ENCODE measurements around the gene SFXN5.
"Not testable (repeated sequence)": the region's sequence is repeated elsewhere in the genome, so short reads cannot be mapped to it uniquely, and the experiment has no call there.

SFXN5 gene

DNA sequence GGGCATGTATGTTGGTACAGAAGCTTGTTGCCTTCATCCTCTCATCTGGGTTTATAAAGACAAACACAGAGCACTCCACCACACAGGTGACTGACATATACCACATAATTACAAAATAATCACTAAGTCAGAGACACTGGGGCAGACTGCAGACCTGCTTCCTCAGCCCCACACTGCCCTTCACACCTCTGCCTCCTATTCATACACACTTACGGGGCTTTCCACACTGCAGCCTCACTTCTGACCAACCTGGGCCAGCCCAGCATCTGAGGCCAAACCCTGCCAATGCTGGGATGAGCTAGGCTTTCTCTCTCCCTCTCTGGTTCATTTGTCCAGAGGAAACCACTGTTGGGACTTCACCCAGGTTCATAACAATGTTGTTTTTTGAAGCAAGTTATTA, 149.7 kb downstream of the SFXN5 start:
- DNase-seq (ENCODE audit: low spot score) = no peak

DNA sequence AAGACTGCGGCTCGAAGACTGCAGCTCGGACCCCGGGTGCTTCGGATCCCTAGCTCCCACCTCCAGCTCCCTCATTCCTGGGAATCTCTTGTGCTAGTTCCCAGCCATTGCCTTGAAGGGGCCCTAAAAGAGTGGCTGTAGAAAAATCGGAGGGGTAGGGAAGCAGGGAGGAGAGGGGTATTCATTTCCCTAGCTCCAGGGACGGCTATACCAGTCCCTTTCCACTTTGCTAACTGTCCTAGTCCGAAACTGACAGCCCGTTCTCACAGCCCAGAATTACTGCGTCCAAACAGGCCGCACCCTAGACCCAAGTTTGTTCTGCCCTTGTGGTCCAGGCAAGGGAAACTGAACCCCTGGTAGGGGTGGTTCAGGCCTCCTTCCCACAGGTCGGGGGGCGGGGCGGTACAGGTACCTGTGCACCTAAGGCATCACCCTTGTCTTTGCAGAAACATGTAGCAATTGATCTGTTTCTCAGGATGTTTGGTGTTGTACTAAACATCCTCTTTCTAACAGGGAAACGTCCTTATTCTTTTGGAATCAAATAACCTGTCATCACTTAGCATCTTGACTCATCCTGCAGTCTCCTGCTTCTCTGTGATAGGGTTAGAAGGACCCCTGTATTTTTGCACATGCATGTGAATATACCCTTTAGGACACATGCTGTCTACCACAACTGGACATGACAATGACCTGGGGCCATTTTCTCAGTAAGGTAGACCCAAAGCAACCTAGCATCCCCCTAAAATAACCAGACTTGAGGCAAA, 150.2 kb downstream of the SFXN5 start:
- DNase-seq (ENCODE audit: low spot score) = no peak

DNA sequence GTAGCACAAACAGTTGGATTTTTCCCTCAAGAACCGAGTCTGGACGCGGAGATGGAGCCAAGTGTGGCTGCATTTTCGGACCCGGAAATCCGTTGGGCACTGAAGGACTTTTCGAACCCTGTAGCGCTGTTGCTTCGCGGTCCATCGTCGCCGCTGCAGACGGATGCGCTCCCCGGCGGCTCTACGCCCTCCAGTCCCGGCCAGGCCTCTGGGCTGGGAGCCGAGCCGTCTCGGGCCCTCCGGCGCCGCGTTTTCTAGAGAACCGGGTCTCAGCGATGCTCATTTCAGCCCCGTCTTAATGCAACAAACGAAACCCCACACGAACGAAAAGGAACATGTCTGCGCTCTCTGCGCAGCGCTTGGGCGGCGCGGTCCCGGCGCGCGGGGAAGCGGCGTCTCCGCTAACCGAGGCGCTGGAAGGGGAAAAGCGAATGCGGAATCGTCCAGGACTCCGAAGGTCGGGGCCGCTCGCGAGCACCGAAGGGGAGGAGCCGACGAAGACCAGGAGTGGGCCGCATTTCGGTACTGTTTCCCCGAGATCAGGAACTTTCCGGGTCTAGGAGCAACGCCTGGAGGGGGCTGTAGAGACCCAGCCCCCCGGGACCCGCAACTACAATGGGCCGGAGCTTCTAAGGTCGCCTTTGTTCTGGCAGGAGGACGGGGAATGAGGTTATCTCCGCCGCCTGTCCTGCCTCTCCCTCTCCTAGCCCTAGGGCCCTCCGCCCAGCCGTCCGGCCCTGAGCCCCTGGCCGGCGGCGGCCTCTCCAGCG, 151.0 kb downstream of the SFXN5 start:
- DNase-seq (ENCODE audit: low spot score) = no peak

- DNase-seq (ENCODE audit: low spot score) = no peak
Observed at GRCh38 chr2:72919414-72920317, 151.8 kb downstream of the SFXN5 start.

- no peak for DNase-seq (ENCODE audit: low spot score)
Observed at GRCh38 chr2:72917877-72918553, 153.5 kb downstream of the SFXN5 start.

DNA sequence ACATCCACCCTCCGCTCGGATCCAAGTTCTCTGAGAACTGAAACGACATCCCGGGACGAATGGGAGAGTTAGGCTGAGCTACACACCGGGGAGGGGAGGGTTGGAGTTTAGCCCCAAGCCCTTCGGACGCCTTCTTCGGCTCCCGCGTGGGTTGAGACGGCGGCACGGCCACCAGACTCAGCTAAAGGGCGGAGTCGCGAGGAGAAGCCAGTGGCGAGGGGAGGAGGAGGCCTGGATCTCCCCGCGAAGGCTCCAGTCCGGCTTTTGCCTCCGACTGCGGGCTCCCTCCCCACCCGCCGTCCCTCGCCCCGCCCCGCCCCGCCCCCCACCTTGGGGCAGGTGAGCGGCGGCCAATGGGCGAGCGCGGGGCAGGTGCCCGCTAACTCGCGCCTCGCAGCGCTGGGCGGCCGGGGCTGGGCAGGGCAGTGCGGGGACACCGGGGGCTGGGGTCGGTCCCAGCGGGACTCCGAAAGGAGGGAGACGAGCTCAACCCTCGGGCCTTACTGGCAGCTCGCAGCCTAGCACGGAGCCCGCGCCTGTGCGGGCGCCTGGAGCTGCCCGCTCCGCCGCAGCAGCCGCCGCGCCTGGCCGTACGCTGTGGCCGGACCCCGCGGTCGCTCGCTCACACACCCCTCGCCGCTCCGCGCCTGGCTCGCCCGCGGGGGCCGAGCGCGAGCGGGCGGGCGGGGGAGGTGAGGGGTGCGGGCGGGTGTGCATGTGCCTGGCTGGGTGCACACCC, 154.2 kb downstream of the SFXN5 start, which contains the start of gene EMX1:
TSS of gene EMX1 (plus strand) at position 382 of the 739 bp plus-strand sequence. CDS start at position 716, 334 bp downstream.
- DNase-seq (ENCODE audit: low spot score) = no peak

DNA sequence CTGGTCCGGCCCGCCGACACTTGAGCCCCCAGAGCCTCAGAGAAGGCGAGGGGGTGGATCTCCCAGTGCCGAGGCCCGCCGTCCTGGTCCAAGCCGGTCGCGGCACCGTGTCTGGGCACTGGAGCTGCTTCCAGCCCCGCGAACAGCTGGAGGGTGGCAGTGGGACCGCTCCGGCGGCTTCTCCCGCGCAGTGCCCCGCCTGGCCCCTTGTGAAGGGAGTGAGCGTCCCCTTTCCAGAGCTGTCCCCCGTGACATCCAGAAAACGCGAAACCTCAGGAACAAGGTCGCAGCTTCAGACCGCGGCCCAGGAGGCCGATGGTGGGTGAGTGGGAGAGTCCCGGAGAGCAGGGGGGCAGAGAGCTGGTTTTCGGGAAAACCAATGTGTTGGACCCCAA, 154.8 kb downstream of the SFXN5 start:
- DNase-seq (ENCODE audit: low spot score) = no peak

GRCh38 chr2:72915907-72916742, 155.4 kb downstream of the SFXN5 start:
- DNase-seq (ENCODE audit: low spot score) = no peak

GRCh38 chr2:72915320-72915906, 156.1 kb downstream of the SFXN5 start:
- DNase-seq (ENCODE audit: low spot score) = no peak

GRCh38 chr2:72914589-72915319, 156.8 kb downstream of the SFXN5 start:
- DNase-seq (ENCODE audit: low spot score) = no peak

DNA sequence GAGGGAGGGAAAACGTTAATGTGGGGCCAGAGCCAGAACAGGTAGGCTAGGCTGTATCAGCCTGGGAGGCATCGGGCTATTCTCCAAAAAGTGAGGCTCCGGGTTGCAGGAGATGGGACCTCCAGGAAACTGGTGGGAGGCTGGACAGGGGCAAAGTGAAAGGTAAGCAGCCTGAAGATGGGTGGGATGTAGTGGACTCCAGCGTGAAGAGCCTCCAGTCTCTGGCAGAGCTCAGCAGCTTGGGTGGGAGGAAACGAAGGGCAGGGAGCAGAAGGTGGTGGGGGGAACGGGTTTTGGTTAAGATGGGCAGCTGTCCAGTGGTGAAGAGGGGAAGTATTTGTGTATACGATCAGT, 157.3 kb downstream of the SFXN5 start:
- no peak for DNase-seq (ENCODE audit: low spot score)

DNA sequence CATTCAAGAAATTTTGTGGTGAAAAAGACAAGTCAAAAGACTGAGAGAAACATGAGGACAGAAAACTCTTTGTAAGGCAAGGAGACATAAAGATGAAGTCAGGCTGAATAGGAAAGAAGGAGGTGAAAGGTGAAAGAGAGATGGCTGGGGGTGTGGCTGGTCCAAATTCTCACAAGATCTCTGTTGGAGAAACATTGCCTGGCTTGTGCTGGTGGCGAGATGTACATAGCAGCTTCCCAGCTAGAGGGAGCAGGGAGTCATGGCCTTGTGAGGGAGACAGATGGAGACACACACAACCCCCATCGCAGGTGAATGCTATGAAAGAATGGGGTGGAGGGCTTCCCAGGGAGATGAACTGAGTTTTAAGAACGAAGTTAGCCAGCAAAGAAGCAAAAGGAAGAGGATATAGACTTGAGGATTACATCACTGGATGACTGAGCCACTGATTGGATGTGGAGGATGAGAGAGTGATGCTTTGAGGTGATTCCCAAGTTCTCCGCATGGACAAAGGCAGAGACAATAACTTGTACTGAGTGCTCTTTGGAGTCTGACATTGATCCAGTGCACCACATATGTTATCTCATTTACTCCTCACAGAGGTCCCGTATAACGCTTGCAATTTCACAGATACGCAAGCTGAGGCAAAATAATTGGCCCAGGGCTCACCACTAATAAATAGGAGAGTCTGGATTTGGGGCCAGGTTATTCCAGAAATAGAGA, 157.9 kb downstream of the SFXN5 start:
- no peak for DNase-seq (ENCODE audit: low spot score)

DNA sequence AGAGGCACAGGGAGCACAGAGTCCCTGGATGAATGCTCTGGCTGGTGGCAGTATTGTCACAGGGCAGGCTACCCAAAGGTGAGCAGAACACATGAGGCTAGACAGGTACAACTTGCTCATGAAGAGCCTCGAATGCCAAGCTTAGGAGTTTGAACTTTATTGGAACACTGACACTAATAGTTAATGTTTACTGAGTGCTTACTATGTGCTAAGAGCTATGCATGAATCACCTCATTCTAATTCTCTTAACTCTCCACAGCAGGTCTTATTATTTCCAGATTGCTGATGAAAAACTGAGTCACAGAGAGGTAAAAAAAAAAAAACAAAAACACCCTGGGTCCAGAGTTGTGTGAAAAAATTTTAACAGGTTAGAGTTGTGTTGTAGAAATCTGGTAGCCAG, 160.3 kb downstream of the SFXN5 start:
- DNase-seq (ENCODE audit: low spot score) = no peak

DNA sequence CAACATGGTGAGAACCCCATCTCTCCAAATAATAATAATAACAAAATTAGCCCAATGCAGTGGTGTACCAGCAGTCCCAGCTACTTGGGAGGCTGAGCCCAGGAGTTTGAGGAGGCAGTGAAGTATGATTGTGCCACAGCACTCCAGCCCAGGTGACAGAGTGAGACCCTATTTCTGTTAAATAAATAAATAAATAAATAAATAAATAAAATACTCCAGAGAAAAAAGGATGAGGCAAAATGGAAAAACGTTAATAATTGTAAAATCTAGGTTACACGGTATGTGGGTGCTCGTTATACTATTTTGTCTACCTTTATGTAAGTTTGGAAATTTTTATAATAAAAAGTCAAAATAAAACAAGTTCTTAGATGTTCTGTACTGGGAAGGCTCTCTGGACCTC, 162.8 kb downstream of the SFXN5 start:
- no peak for DNase-seq (ENCODE audit: low spot score)

GRCh38 chr2:72907369-72907768, 164.1 kb downstream of the SFXN5 start:
- not testable (repeated sequence) for DNase-seq (ENCODE audit: low spot score)

GRCh38 chr2:72901426-72901825, 170.1 kb downstream of the SFXN5 start:
- DNase-seq (ENCODE audit: low spot score) = no peak

DNA sequence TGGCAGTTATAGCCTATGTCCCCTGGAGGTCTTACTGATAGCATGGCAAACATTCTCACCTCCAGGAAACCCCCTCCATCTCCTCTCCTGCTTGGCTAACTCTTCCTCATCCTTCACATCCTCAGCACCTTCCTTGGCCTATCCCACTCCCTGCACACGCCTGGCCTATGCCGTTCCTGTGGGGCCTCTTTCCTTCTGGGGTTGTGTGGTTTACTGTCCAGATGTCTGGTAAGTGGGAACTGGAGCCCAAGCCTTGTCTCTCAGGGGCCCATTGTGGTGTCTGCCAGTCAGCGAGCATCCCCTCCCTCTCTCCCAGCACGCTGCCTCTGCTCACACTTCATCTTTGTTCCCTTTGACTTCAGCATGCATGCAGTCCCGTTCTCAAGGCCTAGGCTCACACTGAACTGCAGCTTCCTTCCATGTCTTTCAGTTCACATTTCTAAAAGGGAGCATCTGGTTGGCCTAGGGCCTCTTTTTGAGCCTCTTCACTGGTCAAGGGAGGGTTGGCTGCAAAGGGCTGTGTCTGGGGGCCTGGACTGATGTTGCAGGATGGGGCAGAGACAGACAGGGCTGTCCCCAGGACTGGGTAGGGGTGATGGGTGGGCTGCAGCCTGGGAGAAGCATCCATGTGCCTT, 171.2 kb downstream of the SFXN5 start:
- DNase-seq (ENCODE audit: low spot score) = no peak

GRCh38 chr2:72898585-72898906, 173.0 kb downstream of the SFXN5 start:
- DNase-seq (ENCODE audit: low spot score) = no peak

All from hematopoietic multipotent progenitor cell treated with erythropoietin and hydrocortisone succinate and interleukin-3 and kit ligand, for 17 days (in vitro differentiated cells).